Fibroblast of lung (primary cell): ENCODE results near the gene PSMG4.
"Not testable (repeated sequence)": the region's sequence is repeated elsewhere in the genome, so short reads cannot be mapped to it uniquely, and the experiment has no call there.

Experiments used
- CTCF ChIP-seq, 2 donors: IDR thresholded peaks in 1 of 2; conservative IDR thresholded peaks in 1 of 2; 1 replicate in 1 of 2; 2 replicates in 1 of 2; pipeline ENCODE4 v1.5.1; 2011 to 2012; ENCODE audit warnings: low read length in 2 of 2, control low read depth in 1 of 2, inconsistent platforms in 1 of 2, low read depth in 1 of 2, mild to moderate bottlenecking in 1 of 2
- EZH2 ChIP-seq: IDR thresholded peaks from 2 replicates; pipeline ENCODE4 v1.5.1; 2012; ENCODE audit warnings: low read length, control low read depth, mild to moderate bottlenecking; ENCODE audit errors: missing control alignments

GRCh38 chr6:3244832-3245161 lies 13.9 kb upstream of the PSMG4 start:
- TF ChIP-seq CTCF (conservative IDR thresholded peaks at IDR 0.05 in 1 of 2, IDR thresholded peaks at IDR 0.05 in 1 of 2; ENCODE audit: low read depth in 1 of 2, low read length in 2 of 2); EZH2: not testable (repeated sequence)
